HG03354 (cell line): ENCODE results near the gene OPN3.
A peak's percentile ranks its signal among the peaks of the same experiment; 100 is the strongest.

Experiments used
- ATAC-seq: cut with Tn5 transposase; IDR thresholded peaks from one replicate; pipeline ENCODE4 v1.9.1; 2021; ENCODE audit warnings: mild to moderate bottlenecking; ENCODE audit not compliant: unreplicated experiment, poor library complexity, severe bottlenecking

Gene OPN3

DNA sequence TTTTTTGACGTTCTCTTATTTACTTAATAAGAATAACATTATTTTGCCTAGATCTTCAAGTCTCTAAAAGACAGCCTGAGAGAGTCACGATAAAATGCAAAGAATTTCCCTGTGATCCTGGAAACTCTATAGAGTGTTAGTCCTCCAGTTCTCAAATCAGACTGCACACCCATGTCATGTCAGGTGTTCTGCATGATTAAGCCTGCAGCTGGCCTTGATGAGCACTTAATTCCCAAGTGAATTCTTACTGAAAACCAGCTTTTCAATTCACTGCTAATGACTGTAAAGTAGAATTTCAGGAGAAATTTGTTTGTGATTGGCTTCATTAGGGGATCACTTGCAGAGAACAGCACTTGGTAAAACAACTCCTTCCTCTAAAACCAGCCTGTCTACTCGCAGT is 41.9 kb downstream of the OPN3 start:
- ATAC-seq: peak; percentile 34

DNA sequence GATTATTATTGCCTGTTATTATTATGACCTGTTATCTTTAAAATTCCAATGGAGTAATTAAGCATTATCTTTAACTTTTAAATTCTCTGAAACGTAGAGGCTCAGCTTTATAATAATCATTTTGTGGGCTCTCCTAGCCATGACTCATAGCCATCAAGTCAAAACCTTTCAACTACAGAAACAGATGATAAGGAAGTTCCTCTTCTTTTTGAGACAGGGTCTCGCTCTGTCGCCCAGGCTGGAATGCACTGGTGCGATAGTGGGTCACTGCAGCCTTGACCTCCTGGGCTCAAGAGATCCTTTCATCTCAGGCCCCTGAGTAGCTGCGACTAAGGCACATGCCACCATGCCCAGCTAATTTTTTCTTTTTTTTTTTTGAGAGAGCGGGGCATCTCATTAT is 43.5 kb downstream of the OPN3 start:
- no peak for ATAC-seq

DNA sequence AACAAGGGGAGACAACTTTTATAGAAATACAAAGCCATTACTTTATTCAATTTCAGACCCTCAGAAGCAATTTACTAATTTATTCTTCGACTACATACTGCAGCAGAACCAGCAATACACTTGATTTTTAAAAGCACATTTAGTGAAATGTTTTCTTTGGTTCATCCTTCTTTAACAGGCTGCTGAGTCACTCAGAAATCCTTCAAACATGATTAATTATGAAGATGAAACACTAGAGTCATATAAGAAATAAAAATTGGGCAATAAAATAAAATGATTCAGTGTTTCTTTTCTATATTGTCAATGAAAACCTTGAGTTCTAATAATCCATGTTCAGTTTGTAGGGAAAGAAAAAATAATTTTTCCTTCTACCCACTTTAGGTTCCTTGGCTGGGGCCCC is 47.0 kb downstream of the OPN3 start:
- no peak for ATAC-seq

DNA sequence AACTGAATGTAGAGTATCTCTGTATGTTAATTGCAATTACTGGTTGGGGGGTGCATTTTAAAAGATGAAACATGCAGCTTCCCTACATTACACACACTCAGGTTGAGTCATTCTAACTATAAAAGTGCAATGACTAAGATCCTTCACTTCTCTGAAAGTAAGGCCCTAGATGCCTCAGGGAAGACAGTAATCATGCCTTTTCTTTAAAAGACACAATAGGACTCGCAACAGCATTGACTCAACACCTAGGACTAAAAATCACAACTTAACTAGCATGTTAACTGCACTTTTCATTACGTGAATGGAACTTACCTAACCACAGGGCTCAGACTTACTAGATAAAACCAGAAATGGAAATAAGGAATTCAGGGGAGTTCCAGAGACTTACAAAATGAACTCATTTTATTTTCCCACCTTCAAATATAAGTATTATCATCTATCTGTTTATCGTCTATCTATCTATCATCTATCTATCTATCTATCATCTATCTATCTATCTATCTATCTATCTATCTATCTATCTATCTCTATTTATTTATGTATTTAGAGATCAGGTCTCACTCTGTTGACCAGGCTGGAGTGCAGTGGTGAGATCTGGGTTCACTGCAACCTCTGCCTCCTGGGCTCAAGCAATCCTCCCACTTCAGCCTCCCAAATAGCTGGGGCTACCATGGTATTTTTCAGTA is 47.8 kb downstream of the OPN3 start:
- peak; percentile 77 for ATAC-seq

DNA sequence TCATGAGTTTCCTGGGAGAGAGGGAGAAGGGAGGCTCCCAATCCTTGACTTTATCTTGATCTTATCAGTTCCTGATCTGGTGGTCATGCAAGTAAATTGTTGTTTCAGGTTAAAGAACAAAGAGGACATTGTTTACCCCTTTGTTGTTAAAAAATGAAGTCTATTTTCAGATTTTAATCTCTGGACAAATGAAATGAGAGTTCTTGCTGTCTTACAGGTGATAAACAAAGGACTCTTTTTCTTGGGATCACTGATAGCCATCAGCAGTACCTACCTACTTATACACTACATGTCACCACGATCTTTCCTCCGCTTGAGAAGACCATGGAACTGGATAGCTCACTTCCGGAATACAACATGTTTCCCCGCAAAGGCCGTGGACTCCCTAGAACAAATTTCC is 48.4 kb downstream of the OPN3 start:
- ATAC-seq: no peak

DNA sequence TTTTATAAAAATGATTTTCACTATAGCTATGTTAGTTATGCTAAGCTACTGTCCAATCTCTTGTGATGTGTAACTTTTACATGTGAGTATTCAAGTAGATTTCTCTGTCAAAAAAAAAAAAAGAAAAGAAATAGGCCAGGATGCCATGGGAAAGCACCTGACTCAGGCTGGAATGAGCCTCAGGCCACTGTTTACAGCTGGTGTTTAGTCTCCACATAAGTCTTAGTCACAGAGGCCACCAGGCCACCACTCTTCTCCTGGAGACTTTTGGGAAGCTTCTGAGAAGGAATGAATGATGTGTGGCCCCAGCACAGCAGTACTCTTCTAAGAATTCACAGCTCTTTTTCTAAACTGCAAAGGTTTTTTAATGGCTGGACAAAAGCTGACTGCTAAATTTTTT is 48.9 kb downstream of the OPN3 start:
- ATAC-seq: no peak

DNA sequence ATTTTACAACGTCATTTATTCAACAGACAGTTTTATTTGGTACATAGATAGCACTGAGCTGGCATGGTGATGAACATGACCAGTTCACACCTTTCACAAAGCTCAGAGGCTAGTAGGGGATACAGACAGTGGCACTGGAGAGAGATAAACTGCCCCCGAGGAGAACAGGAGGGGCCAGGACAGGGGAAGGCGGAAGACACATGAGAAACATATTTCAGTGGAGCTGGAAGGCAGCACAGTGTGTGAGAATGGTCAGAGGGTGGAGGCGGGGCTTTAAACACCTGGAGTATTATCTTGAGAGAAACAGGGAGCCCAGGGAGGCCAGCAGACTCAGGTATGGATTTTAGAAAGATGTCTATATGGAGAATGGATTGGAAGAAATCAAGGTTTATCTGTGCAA is 49.5 kb downstream of the OPN3 start:
- no peak for ATAC-seq

DNA sequence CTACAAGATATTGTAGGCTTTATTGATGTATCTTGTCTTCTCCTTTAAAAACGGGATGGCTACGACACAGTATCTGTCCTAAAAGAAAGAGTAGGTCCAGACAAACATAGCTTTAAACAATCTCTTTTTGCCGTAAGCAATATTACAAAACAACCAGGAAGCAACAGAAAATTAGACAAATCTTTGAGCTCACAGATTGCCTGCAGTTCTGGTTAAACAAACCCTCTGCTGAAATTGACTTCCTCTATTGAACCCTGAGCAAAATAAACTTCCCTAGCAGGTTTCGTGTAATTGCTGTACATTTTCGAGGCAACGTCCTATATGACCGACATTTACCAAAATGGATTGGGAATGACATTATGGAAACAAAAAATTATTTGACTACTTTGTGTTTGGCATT is 50.6 kb downstream of the OPN3 start:
- ATAC-seq: no peak

DNA sequence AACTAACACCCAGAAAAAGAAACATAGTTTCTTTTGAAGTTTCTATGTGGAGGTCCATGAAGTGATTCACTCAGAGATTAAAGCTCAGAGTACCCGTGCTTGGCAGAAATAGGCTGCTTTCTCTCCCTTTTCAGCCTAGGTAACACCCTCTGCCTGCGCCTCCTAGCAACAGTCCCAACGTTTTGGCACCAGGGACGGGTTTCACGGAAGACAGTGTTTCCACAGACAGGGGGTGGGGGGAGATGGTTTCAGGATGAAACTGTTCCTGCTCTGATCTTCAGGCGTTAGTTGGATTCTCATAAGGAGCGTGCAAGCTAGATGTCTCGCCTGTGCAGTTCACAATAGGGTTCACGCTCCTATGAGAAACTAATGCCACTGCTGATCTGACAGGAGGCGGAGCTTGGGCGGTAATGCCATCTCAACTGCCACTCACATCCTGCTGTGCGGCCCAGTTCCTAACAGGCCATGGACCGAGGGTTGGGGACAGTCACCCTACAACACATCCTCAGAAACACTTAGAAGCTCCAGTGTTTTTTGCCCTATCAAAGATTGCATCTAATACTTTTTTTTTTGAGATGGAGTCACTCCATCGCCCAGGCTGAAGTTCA is 53.2 kb downstream of the OPN3 start:
- ATAC-seq: no peak

DNA sequence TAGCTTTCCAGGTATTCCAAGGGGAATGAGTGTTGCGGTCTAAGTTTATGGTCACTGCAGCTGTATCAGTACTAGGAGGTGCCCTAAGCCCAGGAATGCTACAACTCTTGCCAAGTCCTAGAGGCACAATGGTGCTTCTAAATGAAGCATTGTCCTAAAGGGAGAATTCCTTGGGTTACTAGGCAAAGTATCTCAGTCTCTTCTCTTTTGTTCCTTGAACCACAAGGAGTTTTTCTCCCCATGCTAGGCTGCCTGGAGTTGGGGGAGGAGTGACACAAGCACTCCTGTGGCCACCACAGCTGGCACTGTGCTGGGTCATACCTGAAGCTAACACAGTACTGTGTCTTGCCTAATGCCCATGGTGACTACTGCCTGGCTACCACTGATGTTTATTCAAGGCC is 57.2 kb downstream of the OPN3 start:
- no peak for ATAC-seq

DNA sequence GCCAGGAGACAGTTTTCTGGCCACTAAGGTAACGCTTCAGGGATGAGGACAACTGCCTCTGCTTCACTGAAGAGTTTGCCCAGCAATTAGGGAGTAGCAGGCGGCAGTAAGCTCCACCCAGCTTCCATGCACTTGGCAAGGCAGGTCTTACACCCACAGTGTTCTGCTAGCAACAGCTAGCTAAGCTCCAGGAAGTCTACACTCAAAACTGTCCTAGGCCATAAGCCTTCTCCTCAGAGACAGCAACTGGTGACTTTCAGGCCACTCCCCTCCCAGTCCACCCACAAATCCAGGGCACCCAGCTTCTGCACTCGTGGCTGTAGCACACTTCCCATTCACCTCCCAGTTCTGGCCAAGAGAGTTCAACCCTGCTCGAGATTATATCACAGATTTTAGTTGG is 60.7 kb downstream of the OPN3 start:
- ATAC-seq: no peak

DNA sequence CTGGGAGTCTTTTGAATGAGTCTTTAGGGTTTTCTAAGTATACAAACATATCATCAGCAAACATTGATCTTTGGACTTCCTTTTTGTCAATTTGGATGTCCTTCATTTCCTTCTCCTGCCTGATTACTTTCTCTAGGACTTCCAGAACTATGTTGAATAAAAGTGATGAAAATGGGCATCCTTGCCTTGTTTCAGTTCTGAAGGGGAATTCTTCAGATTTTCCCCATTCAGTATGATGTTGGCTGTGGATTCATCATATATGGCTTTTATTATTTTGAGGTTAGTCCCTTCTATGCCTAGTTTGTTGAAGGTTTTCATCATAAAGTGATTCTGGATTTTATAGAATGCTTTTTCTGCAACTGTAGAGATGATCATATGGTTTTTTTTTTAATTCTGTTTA is 66.0 kb downstream of the OPN3 start:
- no peak for ATAC-seq

DNA sequence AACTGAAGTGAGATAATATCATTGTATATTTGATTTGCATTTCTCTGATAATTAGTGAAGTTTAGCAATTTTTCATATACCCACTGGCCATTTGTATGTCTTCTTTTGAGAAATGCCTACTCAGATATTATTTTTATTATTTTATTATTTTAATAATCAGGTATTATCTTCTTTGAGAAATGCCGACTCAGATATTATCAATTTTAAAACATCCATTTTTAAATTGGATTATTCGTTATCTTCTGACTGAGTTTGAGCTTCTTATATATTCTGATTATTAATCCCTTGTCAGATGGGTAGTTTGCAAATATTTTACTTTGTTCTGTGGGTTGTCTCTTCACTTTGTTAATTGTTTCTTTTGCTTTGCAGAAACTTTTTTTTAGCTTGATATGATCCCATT is 70.3 kb downstream of the OPN3 start:
- ATAC-seq: no peak

DNA sequence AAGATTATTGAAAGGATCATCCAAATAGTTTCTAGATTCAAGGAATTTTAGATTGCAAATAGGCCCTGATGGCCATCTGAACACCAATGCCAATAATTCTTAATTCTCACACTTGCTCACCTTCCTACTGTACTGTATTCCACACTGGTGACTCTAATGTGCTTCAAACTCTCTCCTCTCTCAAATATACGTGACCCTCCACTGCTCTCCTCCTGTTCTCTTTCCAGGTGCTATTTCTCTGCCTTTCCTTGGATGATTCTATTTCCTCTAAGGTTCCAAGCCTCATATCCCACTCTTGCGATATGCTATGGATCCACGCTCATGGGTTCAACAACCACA is 79.4 kb downstream of the OPN3 start:
- no peak for ATAC-seq

DNA sequence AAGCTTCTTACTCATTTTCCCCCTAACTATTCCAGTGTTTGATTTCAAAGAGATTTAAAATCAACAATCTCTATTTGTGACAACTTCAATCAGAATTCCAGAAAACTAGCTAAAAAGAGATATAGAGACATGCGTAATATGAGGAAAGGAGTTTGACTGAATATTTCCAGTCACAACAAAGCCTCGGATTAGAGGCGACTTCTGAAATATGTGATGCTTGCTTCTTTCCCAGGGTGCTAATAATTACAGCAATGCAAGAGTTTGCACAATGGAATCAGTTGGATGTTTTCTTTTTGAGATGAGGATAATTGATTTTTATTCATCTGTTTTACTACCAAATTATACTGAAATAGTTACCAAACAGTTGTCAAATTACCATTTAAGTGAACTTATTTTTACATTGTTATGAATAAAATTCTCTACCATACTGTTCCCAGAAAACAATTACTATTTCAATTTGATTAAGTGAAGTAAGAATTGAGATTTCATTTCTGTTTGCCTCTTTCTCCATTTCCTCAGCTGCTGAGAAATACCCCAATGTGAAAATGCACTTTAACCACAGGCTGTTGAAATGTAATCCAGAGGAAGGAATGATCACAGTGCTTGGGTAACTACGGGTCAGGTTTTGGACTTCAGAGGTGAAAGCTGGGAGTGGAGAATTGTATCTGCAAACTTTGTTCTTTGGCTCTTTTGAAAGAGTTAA is 79.9 kb downstream of the OPN3 start:
- no peak for ATAC-seq

DNA sequence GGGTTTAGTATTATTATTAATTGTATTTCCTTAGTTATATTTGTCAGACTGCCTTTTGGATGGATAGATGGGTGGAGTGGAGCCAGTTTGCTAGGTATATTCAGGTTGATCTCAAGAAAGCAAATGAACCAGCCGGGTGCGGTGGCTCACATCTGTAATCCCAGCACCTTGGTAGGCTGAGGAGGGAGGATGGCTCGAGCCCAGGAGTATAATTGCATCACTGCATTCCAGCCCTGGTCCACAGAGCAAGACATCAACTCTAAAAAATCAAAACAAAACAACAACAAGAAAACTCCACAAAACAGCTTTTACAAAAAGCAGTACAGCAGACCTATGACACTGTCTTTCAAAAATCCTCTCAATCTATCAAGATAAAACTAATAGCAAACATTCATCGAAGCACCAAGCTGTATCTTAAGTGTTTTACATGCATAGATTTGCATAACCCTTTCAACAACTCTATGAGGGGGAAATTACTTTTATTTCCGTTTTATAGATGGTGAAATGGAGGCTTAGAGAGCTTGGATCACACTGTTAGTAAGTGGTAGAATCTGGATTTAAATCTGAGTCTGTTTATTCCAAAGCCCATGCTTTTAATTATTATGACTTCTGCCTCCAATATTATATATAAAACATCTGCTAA is 82.5 kb downstream of the OPN3 start:
- ATAC-seq: no peak

DNA sequence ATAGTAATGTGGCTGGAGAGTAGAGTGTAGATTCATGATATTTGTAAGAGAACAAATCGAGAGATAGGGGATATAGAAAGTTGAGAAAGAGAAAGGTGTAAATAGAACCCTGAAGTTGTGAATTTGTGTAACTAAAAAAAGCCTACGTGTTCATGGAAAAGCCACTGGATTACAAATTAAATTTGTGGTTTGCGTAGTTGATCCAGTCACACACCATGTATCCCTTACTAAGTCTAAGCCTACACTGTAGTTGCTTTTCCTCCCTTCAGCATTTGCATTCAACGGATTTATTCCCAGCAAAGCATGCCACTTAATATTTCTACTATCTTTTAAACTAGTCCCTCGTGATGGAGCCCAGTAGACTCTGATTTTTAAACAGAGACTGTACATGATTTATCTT is 83.1 kb downstream of the OPN3 start:
- ATAC-seq: no peak

DNA sequence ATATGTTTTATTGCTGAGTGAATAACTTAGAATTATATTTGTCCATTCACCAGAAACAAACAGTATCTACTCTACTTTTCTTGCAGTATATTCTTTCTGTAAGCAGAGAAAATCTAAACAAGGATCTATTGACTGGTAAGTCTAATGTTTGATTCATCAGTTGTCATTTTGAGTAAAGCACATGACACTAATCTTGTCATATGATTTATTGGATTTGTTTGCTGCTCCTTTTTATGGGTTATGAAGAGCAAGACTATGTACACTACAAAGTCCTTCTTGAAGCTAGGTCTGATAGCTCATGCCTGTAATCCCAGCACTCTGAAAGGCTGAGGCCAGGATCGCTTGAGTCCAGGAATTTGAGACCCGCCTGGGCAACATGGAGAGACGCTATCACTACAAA is 84.6 kb downstream of the OPN3 start:
- ATAC-seq: no peak

DNA sequence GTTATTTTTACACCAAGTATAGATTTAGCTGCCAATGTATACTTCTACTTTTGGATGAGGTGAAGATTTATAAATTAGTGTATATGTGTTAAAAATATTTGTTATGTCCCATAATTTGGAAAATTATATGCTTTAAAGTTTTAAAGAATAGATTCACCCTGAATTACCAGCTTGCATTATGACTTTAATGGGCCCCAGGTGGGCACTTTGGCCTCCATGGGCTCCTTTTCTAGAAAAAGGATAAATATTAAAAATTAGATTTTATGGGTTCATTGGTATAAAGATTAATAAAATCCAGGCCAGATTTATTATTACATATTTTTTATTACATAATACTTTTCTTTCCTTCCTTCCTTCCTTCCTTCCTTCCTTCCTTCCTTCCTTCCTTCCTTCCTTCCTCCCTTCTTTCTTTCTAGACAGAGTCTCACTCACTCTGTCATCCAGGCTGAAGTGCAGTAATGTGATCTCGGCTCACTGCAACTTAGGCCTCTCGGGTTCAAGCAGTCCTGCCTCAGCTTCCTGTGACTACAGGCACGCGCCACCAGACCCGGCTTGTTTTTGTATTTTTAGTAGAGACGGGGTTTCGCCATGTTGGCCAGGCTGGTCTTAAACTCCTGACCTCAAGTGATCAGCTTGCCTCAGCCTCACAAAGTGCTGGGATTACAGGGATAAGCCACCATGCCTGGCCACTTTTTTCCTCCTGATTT is 86.1 kb downstream of the OPN3 start:
- ATAC-seq: no peak
